SIG-M5 treated with dmso at 0.1 percent for 504 hours (cell line): ENCODE results near the gene PTPN20.

Experiments used
- DNase-seq: peaks from one replicate; lab custom pipeline; 2025; ENCODE audit not compliant: unreplicated experiment; lab: John Stamatoyannopoulos, UW

The PTPN20 gene

DNA sequence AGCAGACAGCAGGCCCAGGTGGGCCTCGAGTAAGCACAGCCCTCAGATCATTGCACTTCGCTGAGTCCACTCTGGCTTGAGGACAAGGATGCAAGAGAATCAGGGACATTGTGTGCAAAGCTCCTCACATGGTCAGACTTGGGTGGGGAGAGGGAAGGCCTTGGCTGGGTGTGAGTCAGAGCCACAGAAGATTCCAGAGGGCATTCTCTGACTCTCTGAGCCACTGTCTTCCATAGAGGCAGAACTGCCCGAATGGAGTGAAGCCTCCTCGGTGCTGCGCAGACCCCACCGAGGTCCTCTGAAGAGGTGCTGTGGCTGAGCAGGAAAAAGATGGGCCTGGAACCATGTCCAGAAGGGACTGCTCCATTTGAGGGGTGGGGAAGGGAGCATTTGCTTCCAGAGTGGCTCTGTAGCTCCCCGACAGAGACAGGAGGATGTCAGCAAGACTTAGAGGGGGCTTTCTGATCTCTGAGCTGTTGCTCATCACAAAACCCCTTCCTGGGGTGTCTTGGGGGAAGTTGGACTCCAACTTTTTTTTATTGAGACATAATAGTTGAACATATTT, 120.8 kb downstream of the PTPN20 start:
- DNase-seq = no peak

DNA sequence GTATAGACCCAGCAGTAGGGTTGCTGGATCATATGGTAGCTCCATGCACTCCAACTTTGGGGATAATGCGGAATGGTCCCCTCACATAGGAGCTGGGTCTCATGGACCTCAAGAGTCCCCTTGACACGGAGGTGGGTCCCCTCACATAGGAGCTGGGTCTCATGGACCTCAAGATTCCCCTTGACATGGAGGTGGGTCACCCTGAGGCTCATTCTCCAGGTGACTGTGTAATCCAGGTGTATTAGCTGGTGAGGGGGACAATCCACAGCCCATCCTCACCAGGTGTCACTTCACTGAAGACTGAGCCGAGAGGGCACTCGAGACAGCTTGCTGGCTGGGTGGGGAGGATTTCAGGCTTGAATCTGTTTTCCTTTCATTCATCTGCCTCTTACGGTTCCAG, 121.9 kb downstream of the PTPN20 start:
- no peak for DNase-seq

DNA sequence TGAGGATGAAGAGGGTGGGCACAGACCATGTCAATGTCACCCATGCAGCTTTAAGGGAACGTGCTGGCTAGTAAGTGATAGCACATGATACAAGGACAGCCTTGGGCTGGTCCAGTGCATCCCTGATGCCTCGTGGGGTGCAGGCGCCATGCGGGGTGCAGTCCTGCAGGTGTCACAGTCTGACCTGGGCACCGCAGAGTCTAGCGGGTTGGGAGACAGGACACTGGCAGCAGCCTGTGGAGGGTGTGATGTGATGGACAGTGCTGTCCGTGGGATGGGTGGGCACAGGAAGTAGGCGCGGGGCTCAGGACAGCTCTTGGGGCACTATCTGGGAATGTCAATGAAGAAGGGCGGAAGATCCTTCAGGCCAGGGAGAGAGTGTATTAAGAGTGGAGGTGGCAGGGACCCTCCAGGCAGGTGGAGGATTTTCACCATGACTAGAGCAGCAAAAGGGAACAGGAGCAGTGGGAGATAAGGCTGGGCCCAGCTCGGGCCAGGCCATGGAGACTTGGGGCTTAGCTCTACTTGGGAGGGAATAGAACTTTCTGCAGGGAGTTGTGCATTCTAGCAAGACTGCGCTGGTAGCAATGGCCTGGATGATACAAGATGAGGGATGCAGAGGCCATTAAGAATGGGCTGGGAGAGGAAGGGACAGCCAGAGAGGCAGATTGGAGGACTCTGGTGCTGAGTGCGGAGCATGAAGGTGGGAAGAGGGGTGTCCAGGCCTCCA, 122.5 kb downstream of the PTPN20 start:
- no peak for DNase-seq

DNA sequence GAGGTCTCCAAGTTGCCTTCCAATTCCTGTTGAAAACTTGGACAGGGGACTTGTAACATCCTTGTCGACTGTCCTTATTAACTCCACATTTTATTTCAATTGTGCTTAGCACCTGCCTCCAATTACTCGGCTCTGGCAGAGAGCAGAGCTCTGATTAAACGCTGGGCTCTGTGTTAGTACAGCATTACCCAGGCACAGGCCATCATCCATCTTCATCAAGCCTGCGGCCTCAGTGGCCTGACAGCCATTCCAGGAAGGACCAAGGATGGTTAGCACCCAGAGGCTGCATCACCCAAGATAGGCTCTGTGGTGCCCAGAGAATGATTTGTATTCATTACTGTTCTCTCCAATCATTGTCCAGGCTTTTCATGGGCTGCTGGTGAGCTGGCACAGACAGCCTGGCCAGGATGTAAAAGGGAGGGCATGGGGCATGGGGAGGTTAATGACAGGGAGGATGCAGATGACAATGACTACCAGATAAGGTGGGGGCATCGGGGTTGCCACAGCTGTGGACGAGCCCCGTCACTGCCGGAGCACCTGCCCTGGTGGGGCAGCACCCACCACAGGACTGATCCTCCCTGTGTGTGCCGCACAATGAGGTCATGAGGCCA, 123.3 kb downstream of the PTPN20 start:
- no peak for DNase-seq

- no peak for DNase-seq
Measured at GRCh38 chr10:47035171-47035818, 124.1 kb downstream of the PTPN20 start.

- DNase-seq = no peak
Measured at GRCh38 chr10:47035819-47036337, 124.7 kb downstream of the PTPN20 start.

DNA sequence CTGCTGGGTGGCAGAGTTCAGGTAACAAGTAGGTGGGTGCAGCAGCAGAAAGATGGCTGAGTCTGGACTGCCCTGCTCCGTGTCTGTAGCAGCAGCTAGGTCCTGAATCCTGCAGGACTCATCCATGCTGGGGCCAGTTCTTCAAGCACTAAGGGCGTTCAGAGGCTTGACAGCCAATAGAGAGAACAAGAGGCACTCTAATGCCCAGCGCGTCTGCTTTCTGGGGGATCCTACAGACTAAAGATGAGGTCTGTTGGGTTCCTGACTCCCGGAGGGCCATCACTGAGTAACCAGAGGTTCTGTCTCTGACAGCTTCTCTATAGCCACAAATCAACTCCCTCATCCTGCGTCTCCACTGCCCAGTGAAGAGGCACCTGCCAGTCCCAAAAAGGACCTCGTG, 125.5 kb downstream of the PTPN20 start:
- no peak for DNase-seq

DNA sequence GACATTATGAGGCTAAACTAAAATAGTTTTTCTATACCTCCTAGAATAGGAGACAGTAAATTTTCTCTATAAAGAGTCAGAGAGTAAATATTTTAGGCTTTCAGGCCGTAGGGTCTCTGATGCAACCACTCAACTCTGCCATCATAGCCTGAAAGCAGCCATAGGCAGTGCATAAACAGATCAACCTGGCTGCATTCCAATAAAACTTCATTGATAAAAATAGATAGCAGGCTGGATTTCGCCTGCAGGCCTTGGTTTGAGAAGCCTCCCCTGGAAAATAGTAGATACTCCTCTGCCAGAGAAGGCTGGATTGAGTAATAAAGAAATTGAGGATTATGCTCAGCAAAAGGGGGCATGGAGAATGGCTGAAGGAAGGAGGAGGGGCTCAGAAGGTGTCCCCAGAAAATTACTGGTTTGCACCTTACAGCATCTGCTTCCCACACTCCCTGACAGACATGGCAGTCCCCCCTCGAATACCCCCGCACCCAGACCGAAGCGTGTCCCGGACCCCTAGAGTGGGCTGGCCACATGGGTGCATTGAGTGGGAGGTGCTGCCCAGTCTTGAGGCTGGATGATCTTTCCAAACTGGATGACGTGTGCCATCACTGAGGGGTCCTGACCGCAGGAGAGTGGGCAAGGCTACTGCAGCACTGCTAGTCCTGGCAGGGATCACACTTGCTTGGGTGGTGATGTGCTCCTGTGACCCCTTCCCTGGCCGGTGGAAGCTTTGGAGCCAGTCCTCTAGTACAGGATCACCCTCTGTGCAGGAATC, 126.6 kb downstream of the PTPN20 start:
- no peak for DNase-seq

GRCh38 chr10:47038881-47039561, 127.8 kb downstream of the PTPN20 start:
- DNase-seq = no peak

- DNase-seq = no peak
Measured at GRCh38 chr10:47039562-47039913, 128.3 kb downstream of the PTPN20 start.

DNA sequence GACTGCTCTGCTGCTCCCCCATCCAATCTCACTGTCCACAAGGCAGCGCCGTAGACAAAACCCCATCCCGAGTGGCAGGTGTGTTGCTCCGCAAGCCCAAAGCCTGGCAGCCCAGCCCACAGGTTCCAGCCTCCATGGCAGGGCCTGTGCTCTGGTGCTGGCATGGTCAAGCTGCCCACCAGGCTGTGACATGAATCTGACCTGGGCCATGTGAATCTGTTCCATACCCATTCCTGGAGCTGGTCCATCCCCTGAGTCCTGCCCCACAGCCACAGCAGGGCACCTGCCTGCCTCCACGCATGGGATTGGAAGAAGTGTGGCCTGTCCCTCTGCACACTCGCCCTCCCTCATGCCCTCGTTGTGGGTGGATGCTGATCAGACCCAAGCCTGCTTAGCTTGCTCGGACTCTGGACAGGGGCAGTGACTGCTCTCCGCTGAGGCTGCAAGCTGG, 128.8 kb downstream of the PTPN20 start:
- DNase-seq = no peak

DNA sequence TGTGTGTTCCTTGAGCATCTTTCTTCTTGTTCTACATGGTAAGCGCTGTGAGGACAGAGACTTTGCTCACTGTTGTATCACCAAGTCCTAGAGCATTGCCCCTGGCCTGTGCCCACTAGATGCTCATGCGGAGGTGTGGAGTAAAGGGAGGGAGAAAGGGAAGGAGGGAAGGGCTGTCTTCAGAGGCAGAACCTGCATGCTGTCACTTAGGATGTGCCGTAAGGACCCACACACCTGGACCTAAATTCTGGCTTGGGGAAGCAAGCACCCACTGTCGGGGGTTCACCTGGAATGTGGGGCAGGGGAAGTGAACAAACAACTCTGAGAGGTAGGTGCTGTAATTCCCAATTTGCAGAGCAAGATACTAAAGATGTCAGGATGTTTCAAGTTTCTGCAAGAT, 129.5 kb downstream of the PTPN20 start:
- DNase-seq = no peak

- DNase-seq = no peak
Measured at GRCh38 chr10:47041396-47042198, 130.4 kb downstream of the PTPN20 start.

- no peak for DNase-seq
Measured at GRCh38 chr10:47042199-47042473, 130.9 kb downstream of the PTPN20 start.

- DNase-seq = no peak
Measured at GRCh38 chr10:47042780-47043750, 131.8 kb downstream of the PTPN20 start.

GRCh38 chr10:47043928-47044538, 132.8 kb downstream of the PTPN20 start:
- DNase-seq = no peak

DNA sequence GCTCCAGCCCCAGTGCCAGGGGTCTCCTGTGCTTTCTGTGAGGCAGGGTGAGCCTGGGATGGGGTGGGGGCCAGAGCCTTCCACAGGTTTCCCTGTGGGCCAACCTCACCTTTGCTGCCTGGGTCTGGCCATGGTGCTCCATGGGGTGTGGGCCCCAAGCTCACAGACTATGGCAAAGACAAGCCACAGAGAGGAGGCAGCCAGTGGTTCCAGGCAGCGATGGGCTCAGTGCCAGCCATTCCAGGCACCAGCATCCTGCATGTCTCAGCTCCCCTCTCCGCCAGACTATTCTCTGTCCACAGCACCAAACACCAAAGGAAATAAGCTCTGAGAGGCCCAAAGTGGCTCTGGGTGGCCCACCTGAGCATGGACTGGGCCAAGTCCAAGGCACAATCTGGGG, 133.5 kb downstream of the PTPN20 start:
- DNase-seq = no peak

DNA sequence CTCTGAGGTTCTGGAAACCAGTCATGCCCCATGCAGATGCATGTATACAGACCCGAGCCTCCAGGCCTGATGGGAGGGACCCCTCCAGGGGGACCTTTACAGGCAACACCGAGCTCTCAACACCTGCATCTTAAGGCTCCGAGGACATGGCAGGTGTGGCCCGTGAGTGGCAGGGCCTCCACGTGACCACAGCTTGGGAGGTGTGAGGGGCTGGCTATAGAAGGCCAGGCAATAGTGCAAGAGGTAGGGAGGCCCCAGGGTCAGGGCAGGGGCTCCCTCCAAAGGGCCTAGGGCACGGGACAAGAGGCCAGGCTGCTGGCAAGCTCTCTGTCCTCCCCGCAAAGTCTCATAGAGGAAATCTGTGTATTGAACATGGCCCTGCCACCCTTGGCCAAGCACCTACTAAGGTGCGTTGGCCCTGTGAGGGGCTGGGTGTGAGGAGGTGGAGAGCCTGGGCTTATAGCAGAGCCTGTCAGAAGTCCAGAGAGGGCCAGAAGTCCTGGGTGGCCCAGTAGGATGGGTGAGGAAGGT, 134.2 kb downstream of the PTPN20 start:
- no peak for DNase-seq
